Adrenal gland (tissue), 12 donors: ENCODE data around the gene SETD3. TPM values are rescaled to one million over a fixed set of nuclear protein-coding genes. Genes with fewer than 3 reads are reported as not detected.

ENCODE experiments used
- DNase-seq, 7 donors: peaks; one replicate each; pipeline ENCODE4 v3.0.0-alpha.2; 2019 to 2020
- H3K27ac ChIP-seq, 5 donors: fragments of 200-600 bp; sonication (generic) in 4 of 5; 1 replicate in 3 of 5; 2 replicates in 2 of 5; pipeline versions ENCODE4 v1.5.1 to v1.8.0; 2016 to 2020; ENCODE audit warnings: mild to moderate bottlenecking in 1 of 5
- H3K27me3 ChIP-seq: fragments of 200-600 bp; 2 replicates; pipeline ENCODE4 v1.8.0; 2021
- H3K36me3 ChIP-seq, 2 donors: fragments of 200-600 bp; replicated peaks in 1 of 2; 1 replicate in 1 of 2; 2 replicates in 1 of 2; pipeline versions ENCODE4 v1.5.1 to v1.8.0; 2018 to 2022
- H3K4me1 ChIP-seq, 2 donors: fragments of 200-600 bp; replicated peaks in 1 of 2; 1 replicate in 1 of 2; 2 replicates in 1 of 2; pipeline versions ENCODE4 v1.5.1 to v1.8.0; 2018 to 2021
- H3K4me3 ChIP-seq, 4 donors: fragments of 200-600 bp; sonication (generic) in 3 of 4; one replicate each; pipeline ENCODE4 v1.5.1; 2016 to 2018
- H3K9me3 ChIP-seq, 3 donors: fragments of 200-600 bp; sonication (generic) in 1 of 3; replicated peaks in 1 of 3; 1 replicate in 2 of 3; 2 replicates in 1 of 3; pipeline versions ENCODE4 v1.5.1 to v1.8.0; 2016 to 2021
- CTCF ChIP-seq, 6 experiments: fragments of 450-650 bp in 4 of 6; fragments of 200-600 bp in 2 of 6; sonication (generic) in 1 of 6; IDR thresholded peaks; 1 replicate in 5 of 6; 2 replicates in 1 of 6; pipeline versions ENCODE4 v1.5.1 to v1.8.0; 2016 to 2021; ENCODE audit warnings: antibody characterized with exemption in 6 of 6, mild to moderate bottlenecking in 2 of 6, moderate library complexity in 1 of 6
- POLR2A ChIP-seq, 2 donors: fragments of 450-650 bp; IDR thresholded peaks; one replicate each; pipeline ENCODE4 v1.6.1; 2017; ENCODE audit warnings: antibody characterized with exemption in 2 of 2, mild to moderate bottlenecking in 2 of 2, moderate library complexity in 1 of 2
- WGBS, 4 donors: extraction: QIAGEN DNeasy Blood & Tissue Kit in 2 of 4; methylation state at CpG; one replicate each; pipeline versions ENCODE4 v1.1.5 to v1.1.7; 2013 to 2017; 5-methylcytosine and 5-hydroxymethylcytosine counted together
- intact Hi-C, 2 donors: fragments of 100-400 bp; cut with DNase I; formaldehyde crosslinking; loops; one replicate each; pipeline versions ENCODE4 v1.14.1 to v1.15.0; 2022 to 2023
- polyA plus RNA-seq, 3 donors: library from polyadenylated mRNA; stranded (reverse); fragments of 200-250 nt in 2 of 3; fragments of 350-450 nt in 1 of 3; fragmentation: Illumina TruSeq in 1 of 3; extraction: RNeasy Lipid Tissue Mini Kit (QIAGEN cat#74804) in 1 of 3; gene quantifications; one replicate each; pipeline ENCODE4 v1.2.3, GENCODE V29; 2013 to 2014
- total RNA-seq, 9 donors: library from RNA; depleted of rRNA in 4 of 9; stranded (reverse); fragments of >200 nt in 4 of 9; fragments of 120-200 nt in 1 of 9; fragmentation: NEBNext Ultra II Directional in 1 of 9; extraction: Animal tissue kit (Norgen Biotek cat#: 25700) in 1 of 9; gene quantifications; one replicate each; pipeline versions ENCODE4 v1.1.0 to v1.2.4, GENCODE V29; 2013 to 2023
- donor health status: healthy with polysubstance abuse.
- donor health status: Bipolar disorder and iron deficiency.
- donor health status: DM: yes; HTN: yes; CAD: no.
- donor health status: DM: no; HTN: no; CAD: no.
- donor health status: DM: no; HTN: no; CAD: no.
- donor health status: DM: yes; HTN: yes; CAD: no.

The SETD3 gene
- total and polyA plus RNA-seq, 12 donors: 23.1 to 58.6 (median 44.3) TPM

DNA sequence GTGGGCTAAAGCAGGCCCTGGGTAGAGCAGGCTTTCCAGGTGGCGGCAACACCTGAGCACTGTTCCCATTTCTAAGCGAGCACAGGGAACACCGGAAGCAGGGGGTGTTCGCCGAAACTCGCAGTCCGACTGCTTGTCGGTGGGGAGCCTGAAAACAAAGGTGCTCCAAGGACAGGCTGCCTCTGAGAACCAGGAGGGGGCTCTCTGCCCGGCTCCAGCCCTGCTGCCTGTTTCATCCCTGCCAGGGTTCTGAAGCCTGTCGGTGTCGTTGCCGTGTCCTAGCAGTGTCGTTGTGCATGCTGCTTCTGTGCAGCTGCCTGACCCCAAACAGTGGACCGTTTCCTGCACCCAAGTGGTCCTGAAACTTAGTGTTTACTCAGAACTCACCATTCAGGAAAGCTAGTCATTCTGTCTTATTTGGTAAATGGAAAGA lies 22.3 kb upstream of the SETD3 start:
- H3K9me3 ChIP-seq: no peaks in the 10 kb centered on the region
- intact Hi-C loops: no loop called here
- H3K4me3 ChIP-seq: no peak overlapping the region
- WGBS, 4 donors: 68 to 85% (median 82%) methylated on average over 6 to 14 of the region's 14 CpGs
- TF ChIP-seq CTCF (IDR thresholded peaks at IDR 0.05) (no peak), POLR2A (IDR thresholded peaks at IDR 0.05) (no peak)
- no peaks in the 10 kb centered on the region for H3K27me3 ChIP-seq
- peaks cover 0 to 72% of the 10 kb centered on the region in 2 donors for H3K36me3 ChIP-seq
- no peak overlapping the region for H3K27ac ChIP-seq
- H3K4me1 ChIP-seq: no peaks in the 10 kb centered on the region
- no peak for DNase-seq

DNA sequence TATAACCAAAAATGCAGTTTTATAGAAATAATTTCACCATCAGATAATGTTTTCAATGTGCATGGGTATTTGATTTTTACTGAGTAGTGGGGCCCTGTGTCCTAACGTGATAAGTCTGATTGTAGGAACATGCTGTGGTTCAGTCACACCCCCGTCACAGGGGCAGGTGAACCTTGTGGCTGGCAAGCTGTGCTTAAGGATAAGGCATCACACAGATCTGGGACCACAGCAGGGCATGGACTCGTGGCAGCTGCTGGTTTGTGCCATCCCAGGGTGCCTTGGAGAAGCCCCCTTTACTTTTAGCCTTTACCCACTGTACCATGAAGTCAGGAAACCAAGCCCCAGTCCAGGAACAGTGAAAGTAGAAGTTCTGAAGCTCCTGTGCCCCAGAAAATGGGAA lies 17.2 kb upstream of the SETD3 start:
- H3K36me3 ChIP-seq: peaks cover 0 to 67% of the 10 kb centered on the region in 2 donors
- no peak for DNase-seq

GRCh38 chr14:99497341-99497740 lies 16.7 kb upstream of the SETD3 start:
- H3K27me3 ChIP-seq: no peaks in the 10 kb centered on the region
- DNase-seq: no peak
- H3K4me1 ChIP-seq: no peaks in the 10 kb centered on the region
- H3K36me3 ChIP-seq: peaks cover 0 to 65% of the 10 kb centered on the region in 2 donors
- 82 to 92% (median 91%) methylated on average over 2 of the region's 2 CpGs for WGBS, 4 donors
- intact Hi-C loops: no loop called here
- H3K4me3 ChIP-seq: no peak overlapping the region
- no peak for TF ChIP-seq POLR2A (IDR thresholded peaks at IDR 0.05)
- no peak for TF ChIP-seq CTCF (IDR thresholded peaks at IDR 0.05)
- H3K27ac ChIP-seq: no peak overlapping the region
- no peaks in the 10 kb centered on the region for H3K9me3 ChIP-seq

More for the DNA sequence above, 17.2 kb upstream of the SETD3 start:
- Histone ChIP-seq H3K4me3 (no peak overlapping the region), H3K27ac (no peak overlapping the region), H3K27me3 (no peaks in the 10 kb centered on the region), H3K4me1 (no peaks in the 10 kb centered on the region), H3K9me3 (no peaks in the 10 kb centered on the region)
- TF ChIP-seq CTCF (IDR thresholded peaks at IDR 0.05): no peak
- intact Hi-C loops: no loop called here
- WGBS, 4 donors: 89 to 93% (median 91%) methylated on average over 3 of the region's 3 CpGs

- no peak for TF ChIP-seq POLR2A (IDR thresholded peaks at IDR 0.05)
- TF ChIP-seq CTCF (IDR thresholded peaks at IDR 0.05): no peak
- DNase-seq: no peak
- H3K27me3 ChIP-seq: no peaks in the 10 kb centered on the region
- H3K36me3 ChIP-seq: no peaks in the 10 kb centered on the region
- no peaks in the 10 kb centered on the region for H3K9me3 ChIP-seq
- WGBS, 4 donors: 55 to 73% (median 66%) methylated on average over 2 of the region's 2 CpGs
- intact Hi-C loops: no loop called here
- no peak overlapping the region for H3K4me3 ChIP-seq
- peaks cover 17 to 41% of the 10 kb centered on the region in 2 donors for H3K4me1 ChIP-seq
- no peak overlapping the region for H3K27ac ChIP-seq
Observed at GRCh38 chr14:99484106-99484505, 3.4 kb upstream of the SETD3 start.
